Islet precursor cell (in vitro differentiated cells): Measurements from ENCODE around the gene TMIGD1.
A peak's percentile ranks its signal among the peaks of the same experiment; 100 is the strongest.

Source experiments
- DNase-seq: peaks from one replicate; pipeline ENCODE4 v3.0.0-alpha.2; 2018

The TMIGD1 gene

GRCh38 chr17:30323895-30324319, 9.9 kb downstream of the TMIGD1 start:
- DNase-seq: no peak

- no peak for DNase-seq
Observed at GRCh38 chr17:30323262-30323894, 10.5 kb downstream of the TMIGD1 start.

GRCh38 chr17:30321314-30321713, 12.5 kb downstream of the TMIGD1 start:
- peak; percentile 16 for DNase-seq

- no peak for DNase-seq
Observed at GRCh38 chr17:30318155-30318554, 15.7 kb downstream of the TMIGD1 start.

GRCh38 chr17:30316736-30317135, 17.1 kb downstream of the TMIGD1 start:
- no peak for DNase-seq

GRCh38 chr17:30315106-30315505, 18.8 kb downstream of the TMIGD1 start:
- DNase-seq: no peak

GRCh38 chr17:30314474-30314873, 19.4 kb downstream of the TMIGD1 start:
- no peak for DNase-seq

GRCh38 chr17:30312226-30312625, 21.6 kb downstream of the TMIGD1 start:
- DNase-seq: peak; percentile 5

- DNase-seq: no peak
Observed at GRCh38 chr17:30310562-30310961, 23.3 kb downstream of the TMIGD1 start.

- peak; percentile 63 for DNase-seq
Observed at GRCh38 chr17:30309591-30309990, 24.3 kb downstream of the TMIGD1 start.

GRCh38 chr17:30308406-30308805, 25.5 kb downstream of the TMIGD1 start:
- no peak for DNase-seq

GRCh38 chr17:30304778-30305177, 29.1 kb downstream of the TMIGD1 start:
- DNase-seq: peak; percentile 16

- peak; percentile 45 for DNase-seq
Observed at GRCh38 chr17:30302241-30302640, 31.6 kb downstream of the TMIGD1 start.

- no peak for DNase-seq
Observed at GRCh38 chr17:30300818-30301217, 33.0 kb downstream of the TMIGD1 start.

GRCh38 chr17:30299000-30299399, 34.9 kb downstream of the TMIGD1 start:
- no peak for DNase-seq

GRCh38 chr17:30297715-30298114, 36.1 kb downstream of the TMIGD1 start:
- DNase-seq: peak; percentile 51

- peak; percentile 43 for DNase-seq
Observed at GRCh38 chr17:30296499-30297080, 37.3 kb downstream of the TMIGD1 start.

GRCh38 chr17:30292286-30292858, 41.5 kb downstream of the TMIGD1 start:
- no peak for DNase-seq

- DNase-seq: peak; percentile 92
Observed at GRCh38 chr17:30291543-30292285, 42.1 kb downstream of the TMIGD1 start, which contains the start of gene BLMH. Gene BLMH (minus strand): TSS chr17:30291944. CDS start chr17:30291819, 125 bp downstream.

GRCh38 chr17:30290696-30291542, 42.9 kb downstream of the TMIGD1 start:
- DNase-seq: peak; percentile 89

- no peak for DNase-seq
Observed at GRCh38 chr17:30290077-30290476, 43.8 kb downstream of the TMIGD1 start.

- no peak for DNase-seq
Observed at GRCh38 chr17:30279156-30279555, 54.7 kb downstream of the TMIGD1 start.

GRCh38 chr17:30278032-30278431, 55.8 kb downstream of the TMIGD1 start:
- DNase-seq: peak; percentile 64
